Esophagus (tissue), 2 donors: ENCODE results near the gene RECQL5. TPM values are rescaled to one million over a fixed set of nuclear protein-coding genes. Genes with fewer than 3 reads are reported as not detected.
A peak's percentile ranks its signal among the peaks of the same experiment; 100 is the strongest.
"Not testable (repeated sequence)": the region's sequence is repeated elsewhere in the genome, so short reads cannot be mapped to it uniquely, and the experiment has no call there.

Experiments used
- H3K27ac ChIP-seq, 2 donors: one replicate each; pipeline ENCODE4 v1.5.1; 2013; ENCODE audit warnings: low read depth in 2 of 2, mild to moderate bottlenecking in 2 of 2, inconsistent platforms in 1 of 2, low read length in 1 of 2, moderate library complexity in 1 of 2
- H3K27me3 ChIP-seq, 2 donors: one replicate each; pipeline ENCODE4 v1.6.1; 2013; ENCODE audit warnings: low read length in 2 of 2, control low read depth in 1 of 2, mild to moderate bottlenecking in 1 of 2; ENCODE audit not compliant: insufficient read depth in 2 of 2, control insufficient read depth in 1 of 2
- H3K36me3 ChIP-seq, 2 donors: one replicate each; pipeline ENCODE4 v1.6.1; 2013; ENCODE audit warnings: low read length in 1 of 2; ENCODE audit not compliant: control insufficient read depth in 2 of 2, insufficient read depth in 2 of 2
- H3K4me1 ChIP-seq, 2 donors: one replicate each; pipeline ENCODE4 v1.6.1; 2013; ENCODE audit warnings: low read length in 1 of 2; ENCODE audit not compliant: control insufficient read depth in 2 of 2, insufficient read depth in 2 of 2
- H3K4me3 ChIP-seq, 2 donors: one replicate each; pipeline ENCODE4 v1.5.1; 2013; ENCODE audit warnings: low read length in 2 of 2, mild to moderate bottlenecking in 2 of 2, low read depth in 1 of 2, moderate library complexity in 1 of 2
- H3K9me3 ChIP-seq, 2 donors: one replicate each; pipeline ENCODE4 v1.6.1; 2013; ENCODE audit warnings: mild to moderate bottlenecking in 2 of 2, low read depth in 1 of 2, low read length in 1 of 2, moderate library complexity in 1 of 2; ENCODE audit not compliant: control insufficient read depth in 2 of 2, insufficient read depth in 1 of 2
- WGBS, 2 donors: extraction: QIAGEN DNeasy Blood & Tissue Kit; methylation state at CpG; one replicate each; pipeline ENCODE4 v1.1.7; 2013; 5-methylcytosine and 5-hydroxymethylcytosine counted together
- polyA plus RNA-seq, 2 donors: library from polyadenylated mRNA; stranded (reverse); fragments of 200-250 nt; gene quantifications; one replicate each; pipeline ENCODE4 v1.2.3, GENCODE V29; 2013
- donor health status: healthy with polysubstance abuse.
- donor health status: Bipolar disorder and iron deficiency.

Gene RECQL5
- polyA plus RNA-seq, 2 donors: 46.9 to 136 TPM

GRCh38 chr17:75593430-75593829 lies 73.5 kb downstream of the RECQL5 start:
- 58 to 70% methylated on average over 9 of the region's 9 CpGs for WGBS, 2 donors
- H3K27ac ChIP-seq, H3K4me3 ChIP-seq, H3K9me3 ChIP-seq, H3K4me1 ChIP-seq, H3K36me3 ChIP-seq, H3K27me3 ChIP-seq: not testable (repeated sequence)

DNA sequence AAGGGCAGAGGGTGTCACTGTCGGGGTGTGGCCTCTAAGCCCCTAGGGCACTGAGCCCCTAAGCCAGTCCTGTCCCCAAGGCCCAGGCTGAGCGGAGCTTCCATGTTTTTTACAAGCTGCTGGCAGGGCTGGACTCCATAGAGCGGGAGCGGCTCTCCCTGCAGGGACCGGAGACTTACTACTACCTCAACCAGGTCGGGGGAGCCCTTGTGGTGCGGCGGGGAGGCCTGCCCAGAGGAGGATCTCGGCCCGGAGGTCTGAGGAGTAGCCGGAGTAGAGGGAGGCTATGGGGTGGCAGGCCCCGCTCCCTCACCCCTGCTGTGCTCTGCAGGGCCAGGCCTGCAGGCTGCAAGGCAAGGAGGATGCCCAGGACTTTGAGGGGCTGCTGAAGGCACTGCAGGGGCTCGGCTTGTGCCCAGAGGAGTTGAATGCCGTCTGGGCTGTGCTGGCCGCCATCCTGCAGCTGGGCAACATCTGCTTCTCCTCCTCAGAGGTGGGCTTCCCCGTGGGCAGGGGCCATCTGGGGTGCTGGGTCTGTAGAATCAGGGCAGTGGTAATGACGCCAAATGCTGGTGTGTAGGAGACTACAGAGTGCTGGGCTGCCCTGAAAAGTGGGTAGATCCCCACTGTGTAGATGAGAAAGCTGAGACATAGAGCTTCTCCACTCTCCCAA lies 74.5 kb downstream of the RECQL5 start:
- Histone ChIP-seq H3K4me1 (peaks cover 0 to 10% of the 10 kb centered on the region in 2 donors), H3K36me3 (no peaks in the 10 kb centered on the region), H3K9me3 (no peaks in the 10 kb centered on the region), H3K27ac (no peak overlapping the region), H3K27me3 (no peaks in the 10 kb centered on the region), H3K4me3 (no peak overlapping the region)
- 89 to 93% methylated on average over 17 of the region's 17 CpGs for WGBS, 2 donors

- Histone ChIP-seq H3K4me1 (peaks cover 0 to 11% of the 10 kb centered on the region in 2 donors), H3K36me3 (no peaks in the 10 kb centered on the region), H3K4me3 (no peak overlapping the region), H3K27ac (no peak overlapping the region), H3K27me3 (no peaks in the 10 kb centered on the region), H3K9me3 (no peaks in the 10 kb centered on the region)
- WGBS, 2 donors: 88 to 93% methylated on average over 7 of the region's 7 CpGs
Measured at GRCh38 chr17:75591722-75592302, 75.1 kb downstream of the RECQL5 start.

- Histone ChIP-seq H3K9me3 (no peaks in the 10 kb centered on the region), H3K36me3 (no peaks in the 10 kb centered on the region), H3K27ac (no peak overlapping the region), H3K4me3 (no peak overlapping the region), H3K4me1 (peaks cover 0 to 11% of the 10 kb centered on the region in 2 donors), H3K27me3 (no peaks in the 10 kb centered on the region)
- WGBS, 2 donors: 78 to 79% methylated on average over 12 of the region's 12 CpGs
Measured at GRCh38 chr17:75590849-75591721, 75.9 kb downstream of the RECQL5 start.

DNA sequence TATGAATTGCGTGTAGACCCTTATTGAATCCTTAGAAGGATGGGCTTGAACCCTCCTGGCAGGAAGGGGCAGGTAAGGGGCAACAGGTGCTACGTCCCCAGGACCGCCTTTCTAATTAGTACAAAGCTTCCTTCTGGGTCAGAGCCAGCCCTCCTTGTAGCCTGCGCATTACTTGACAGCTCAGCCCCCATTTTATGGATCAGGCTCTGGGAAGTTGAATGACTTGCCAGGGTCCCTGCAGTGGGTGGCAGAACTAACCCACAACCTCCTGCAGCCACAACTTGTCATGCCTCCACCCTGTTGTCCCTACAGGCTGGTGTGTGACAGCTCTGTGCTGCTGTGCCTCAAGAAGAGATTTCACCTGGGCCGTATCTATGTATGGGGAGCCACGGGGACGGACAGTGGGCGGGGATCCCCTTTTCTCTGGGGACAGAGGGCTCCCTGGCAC lies 76.6 kb downstream of the RECQL5 start:
- 78 to 82% methylated on average over 8 of the region's 8 CpGs for WGBS, 2 donors
- no peaks in the 10 kb centered on the region for H3K9me3 ChIP-seq
- no peak overlapping the region for H3K27ac ChIP-seq

DNA sequence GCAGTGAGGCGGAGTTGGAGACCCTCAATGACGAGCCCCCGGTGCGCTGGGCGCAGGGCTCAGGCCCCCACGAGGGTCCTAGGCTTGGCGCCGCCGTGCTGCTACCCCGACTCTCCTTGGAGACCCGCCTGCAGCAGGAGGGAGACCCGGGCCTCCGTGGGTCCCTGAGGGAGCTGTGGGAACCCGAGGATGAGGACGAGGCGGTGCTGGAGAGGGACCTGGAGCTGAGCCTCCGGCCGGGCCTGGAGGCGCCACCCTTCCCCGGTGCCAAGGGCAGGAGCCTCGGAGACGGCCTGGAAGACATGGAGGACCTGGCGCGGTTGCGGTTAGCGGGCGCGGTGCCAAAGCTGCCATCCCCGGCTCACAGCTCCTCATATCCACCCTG lies 77.0 kb downstream of the RECQL5 start:
- H3K27ac ChIP-seq: peak overlapping the region in 1 of 2 donors; percentile 67
- H3K36me3 ChIP-seq: no peaks in the 10 kb centered on the region
- peak overlapping the region in 1 of 2 donors; percentile 46 for H3K4me3 ChIP-seq

More for the DNA sequence above, 76.6 kb downstream of the RECQL5 start:
- Histone ChIP-seq H3K36me3 (no peaks in the 10 kb centered on the region), H3K4me1 (peaks cover 0 to 11% of the 10 kb centered on the region in 2 donors), H3K4me3 (no peak overlapping the region), H3K27me3 (no peaks in the 10 kb centered on the region)

GRCh38 chr17:75589012-75589918 lies 77.7 kb downstream of the RECQL5 start:
- 6 to 15% methylated on average over 64 to 100 of the region's 100 CpGs for WGBS, 2 donors
- Histone ChIP-seq H3K27ac (peak overlapping the region; percentile 79 to 84), H3K36me3 (no peaks in the 10 kb centered on the region), H3K9me3 (no peaks in the 10 kb centered on the region), H3K4me3 (peak overlapping the region; percentile 46 to 58), H3K27me3 (no peaks in the 10 kb centered on the region), H3K4me1 (peaks cover 0 to 11% of the 10 kb centered on the region in 2 donors)

More for the DNA sequence above, 77.0 kb downstream of the RECQL5 start:
- Histone ChIP-seq H3K9me3 (no peaks in the 10 kb centered on the region), H3K4me1 (peaks cover 0 to 11% of the 10 kb centered on the region in 2 donors), H3K27me3 (no peaks in the 10 kb centered on the region)
- WGBS, 2 donors: 53 to 58% methylated on average over 29 of the region's 29 CpGs

DNA sequence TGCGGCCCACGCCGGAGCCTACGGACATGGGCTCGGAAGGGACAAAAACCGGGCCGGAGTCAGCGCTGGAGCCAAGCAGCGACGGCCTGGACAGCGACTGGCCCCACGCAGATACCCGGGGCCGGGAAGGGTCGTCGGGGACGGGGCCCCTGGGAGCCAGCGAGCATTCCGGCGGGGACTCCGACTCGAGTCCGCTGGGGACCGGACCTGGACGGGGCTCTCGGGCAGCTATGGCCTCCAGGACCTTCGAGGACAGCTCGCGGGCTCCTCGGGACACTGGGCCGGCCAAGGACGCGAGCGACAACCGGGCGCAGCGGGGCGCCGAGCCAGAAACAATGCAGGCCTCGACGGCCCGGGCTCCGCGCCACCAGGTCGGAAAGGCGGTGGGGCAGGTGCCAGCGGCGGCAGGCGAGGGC lies 78.3 kb downstream of the RECQL5 start:
- 6 to 8% methylated on average over 48 to 49 of the region's 49 CpGs for WGBS, 2 donors
- no peaks in the 10 kb centered on the region for H3K9me3 ChIP-seq
- H3K27ac ChIP-seq: peak overlapping the region; percentile 79 to 84
- H3K4me3 ChIP-seq: peak overlapping the region; percentile 46 to 58
- H3K4me1 ChIP-seq: peaks cover 0 to 11% of the 10 kb centered on the region in 2 donors
- H3K36me3 ChIP-seq: no peaks in the 10 kb centered on the region
- H3K27me3 ChIP-seq: no peaks in the 10 kb centered on the region
